ENCODE measurements around the gene CTDSPL.

The CTDSPL gene

GRCh38 chr3:37918627-37919026 lies 56.9 kb downstream of the CTDSPL start:
- DNase-seq = no peak

GRCh38 chr3:37920156-37920699 lies 58.5 kb downstream of the CTDSPL start:
- DNase-seq = no peak

- DNase-seq = no peak
Measured at GRCh38 chr3:37921025-37921424, 59.3 kb downstream of the CTDSPL start.

- no peak for DNase-seq
Measured at GRCh38 chr3:37922721-37923568, 61.3 kb downstream of the CTDSPL start.

GRCh38 chr3:37923569-37924040 lies 61.9 kb downstream of the CTDSPL start:
- no peak for DNase-seq

GRCh38 chr3:37924453-37924852 lies 62.8 kb downstream of the CTDSPL start:
- DNase-seq = no peak

- DNase-seq = no peak
Measured at GRCh38 chr3:37925157-37925556, 63.5 kb downstream of the CTDSPL start.

- DNase-seq = no peak
Measured at GRCh38 chr3:37926611-37927010, 64.9 kb downstream of the CTDSPL start.

- DNase-seq = no peak
Measured at GRCh38 chr3:37930495-37930894, 68.8 kb downstream of the CTDSPL start.

GRCh38 chr3:37932505-37932904 lies 70.8 kb downstream of the CTDSPL start:
- DNase-seq = no peak

- no peak for DNase-seq
Measured at GRCh38 chr3:37934631-37935289, 73.1 kb downstream of the CTDSPL start.

GRCh38 chr3:37935290-37935668 lies 73.6 kb downstream of the CTDSPL start:
- DNase-seq = no peak

- DNase-seq = no peak
Measured at GRCh38 chr3:37935756-37936666, 74.3 kb downstream of the CTDSPL start.

GRCh38 chr3:37937156-37937555 lies 75.5 kb downstream of the CTDSPL start:
- no peak for DNase-seq

GRCh38 chr3:37938011-37938410 lies 76.3 kb downstream of the CTDSPL start:
- no peak for DNase-seq

GRCh38 chr3:37940242-37940908 lies 78.7 kb downstream of the CTDSPL start:
- DNase-seq = no peak

- no peak for DNase-seq
Measured at GRCh38 chr3:37941608-37942508, 80.2 kb downstream of the CTDSPL start.

GRCh38 chr3:37942646-37943045 lies 81.0 kb downstream of the CTDSPL start:
- no peak for DNase-seq

GRCh38 chr3:37943126-37943525 lies 81.4 kb downstream of the CTDSPL start:
- DNase-seq = no peak

- DNase-seq = no peak
Measured at GRCh38 chr3:37943631-37944314, 82.1 kb downstream of the CTDSPL start.

GRCh38 chr3:37944391-37944842 lies 82.7 kb downstream of the CTDSPL start:
- no peak for DNase-seq
